Measurements from ENCODE around the gene S100A9.
"Not testable (repeated sequence)": the region's sequence is repeated elsewhere in the genome, so short reads cannot be mapped to it uniquely, and the experiment has no call there.

S100A9 gene

GRCh38 chr1:153345187-153346076 lies 12.2 kb upstream of the S100A9 start:
- DNase-seq (ENCODE audit: low spot score): no peak

- no peak for DNase-seq (ENCODE audit: low spot score)
Measured at GRCh38 chr1:153346077-153346723, 11.5 kb upstream of the S100A9 start.

- not testable (repeated sequence) for DNase-seq (ENCODE audit: low spot score)
Measured at GRCh38 chr1:153347049-153347448, 10.6 kb upstream of the S100A9 start.

- DNase-seq (ENCODE audit: low spot score): no peak
Measured at GRCh38 chr1:153347856-153348255, 9.8 kb upstream of the S100A9 start.

- DNase-seq (ENCODE audit: low spot score): no peak
Measured at GRCh38 chr1:153348511-153349362, 8.9 kb upstream of the S100A9 start, which contains the start of gene PGLYRP4. PGLYRP4 (minus strand) TSS chr1:153348841; CDS start chr1:153347932, 909 bp downstream.

- DNase-seq (ENCODE audit: low spot score): no peak
Measured at GRCh38 chr1:153349363-153350320, 8.0 kb upstream of the S100A9 start.

GRCh38 chr1:153350321-153350957 lies 7.2 kb upstream of the S100A9 start:
- no peak for DNase-seq (ENCODE audit: low spot score)

- peak; percentile 64 for DNase-seq (ENCODE audit: low spot score)
Measured at GRCh38 chr1:153352523-153352922, 5.1 kb upstream of the S100A9 start.

GRCh38 chr1:153353226-153353947 lies 4.3 kb upstream of the S100A9 start:
- DNase-seq (ENCODE audit: low spot score): no peak

GRCh38 chr1:153354515-153355193 lies 3.0 kb upstream of the S100A9 start:
- no peak for DNase-seq (ENCODE audit: low spot score)

GRCh38 chr1:153355445-153356071 lies 2.1 kb upstream of the S100A9 start:
- DNase-seq (ENCODE audit: low spot score): no peak

- DNase-seq (ENCODE audit: low spot score): no peak
Measured at GRCh38 chr1:153356392-153357075, 1.1 kb upstream of the S100A9 start.

- no peak for DNase-seq (ENCODE audit: low spot score)
Measured at GRCh38 chr1:153357076-153357852, 390 bp upstream of the S100A9 start.

- DNase-seq (ENCODE audit: low spot score): no peak
Measured at GRCh38 chr1:153358691-153358975, 979 bp downstream of the S100A9 start.

- no peak for DNase-seq (ENCODE audit: low spot score)
Measured at GRCh38 chr1:153359241-153359640, 1.6 kb downstream of the S100A9 start.

GRCh38 chr1:153360190-153360589 lies 2.5 kb downstream of the S100A9 start:
- DNase-seq (ENCODE audit: low spot score): no peak

- DNase-seq (ENCODE audit: low spot score): no peak
Measured at GRCh38 chr1:153360592-153361479, 3.2 kb downstream of the S100A9 start.
